H1 (cell line): Measurements from ENCODE around the gene PCBD1. TPM values are rescaled to one million over a fixed set of nuclear protein-coding genes. Genes with fewer than 3 reads are reported as not detected.

Source experiments
- CTCF ChIA-PET: fragments of 300-600 bp; sonication (Branson Sonifier 250); formaldehyde crosslinking; loops from one replicate; lab custom pipeline; 2021; ENCODE audit not compliant: partially characterized antibody; lab: Charles Lee
- POLR2A ChIA-PET: fragments of 300-600 bp; sonication (Branson Sonifier 250); formaldehyde crosslinking; loops from one replicate; lab custom pipeline; 2021; ENCODE audit warnings: inconsistent platforms; ENCODE audit not compliant: partially characterized antibody; lab: Charles Lee
- DNase-seq, 2 experiments: peaks; one replicate each; pipeline versions ENCODE4 v3.0.0 to v3.0.0-alpha.2; 2010 to 2022; ENCODE audit warnings: low spot score in 2 of 2, low read depth in 1 of 2, mixed read lengths in 1 of 2
- FAIRE-seq: peaks from 2 replicates; lab custom pipeline; 2011; peaks lifted over from hg19 to GRCh38; lab: Jason Lieb, UNC
- H2AFZ ChIP-seq: 2 replicates; pipeline ENCODE4 v1.8.1; 2012; ENCODE audit warnings: low read length, inconsistent platforms
- H2AK5ac ChIP-seq: 2 replicates; pipeline ENCODE4 v1.6.1; 2013; ENCODE audit warnings: low read depth, low read length
- H2BK120ac ChIP-seq: replicated peaks from 2 replicates; pipeline ENCODE3; 2013; ENCODE audit warnings: low read depth, low read length, inconsistent platforms
- H2BK12ac ChIP-seq: 2 replicates; pipeline ENCODE4 v1.6.1; 2013; ENCODE audit warnings: low read depth, low read length
- H2BK15ac ChIP-seq: 2 replicates; pipeline ENCODE4 v1.6.1; 2013; ENCODE audit warnings: low read length
- H2BK20ac ChIP-seq: 2 replicates; pipeline ENCODE4 v1.6.1; 2013; ENCODE audit warnings: low read length
- H2BK5ac ChIP-seq: 2 replicates; pipeline ENCODE4 v1.6.1; 2013; ENCODE audit warnings: low read depth, low read length
- H3K14ac ChIP-seq: 2 replicates; pipeline ENCODE4 v1.6.1; 2013; ENCODE audit warnings: inconsistent platforms; ENCODE audit not compliant: insufficient read length
- H3K18ac ChIP-seq: 2 replicates; pipeline ENCODE4 v1.6.1; 2013; ENCODE audit warnings: low read length; ENCODE audit errors: extremely low read depth
- H3K23ac ChIP-seq: 2 replicates; pipeline ENCODE4 v1.6.1; 2013; ENCODE audit warnings: inconsistent platforms; ENCODE audit not compliant: insufficient read length
- H3K23me2 ChIP-seq: 2 replicates; pipeline ENCODE4 v1.6.1; 2013; ENCODE audit warnings: low read depth, low read length
- H3K27ac ChIP-seq: 2 replicates; pipeline ENCODE4 v1.6.1; 2011; ENCODE audit warnings: low read depth, low read length, inconsistent platforms
- H3K27me3 ChIP-seq, 4 experiments: replicated peaks in 1 of 4; 1 replicate in 1 of 4; 2 replicates in 3 of 4; pipeline versions ENCODE4 v1.6.1 to v1.8.1; 2011 to 2013; ENCODE audit warnings: low read length in 3 of 4, mild to moderate bottlenecking in 3 of 4, inconsistent platforms in 2 of 4, mixed read lengths in 2 of 4, moderate library complexity in 1 of 4; ENCODE audit not compliant: control insufficient read depth in 3 of 4, insufficient read depth in 3 of 4; ENCODE audit errors: extremely low read depth in 1 of 4
- H3K36me3 ChIP-seq, 4 experiments: 2 replicates each; pipeline versions ENCODE4 v1.6.1 to v1.8.1; 2011 to 2013; ENCODE audit warnings: mild to moderate bottlenecking in 4 of 4, low read length in 3 of 4, moderate library complexity in 2 of 4, control low read depth in 1 of 4, inconsistent platforms in 1 of 4; ENCODE audit not compliant: insufficient read depth in 4 of 4, control insufficient read depth in 2 of 4
- H3K4ac ChIP-seq: replicated peaks from 2 replicates; pipeline ENCODE3; 2013; ENCODE audit warnings: low read length, low read depth, mixed read lengths, inconsistent platforms; ENCODE audit not compliant: insufficient read length
- H3K4me1 ChIP-seq, 4 experiments: replicated peaks in 1 of 4; 1 replicate in 1 of 4; 2 replicates in 3 of 4; pipeline versions ENCODE4 v1.6.1 to v1.8.1; 2011 to 2013; ENCODE audit warnings: low read length in 3 of 4, inconsistent platforms in 2 of 4, mixed read lengths in 1 of 4; ENCODE audit not compliant: insufficient read depth in 4 of 4, control insufficient read depth in 3 of 4
- H3K4me2 ChIP-seq, 2 experiments: 2 replicates each; pipeline versions ENCODE4 v1.6.1 to v1.8.1; 2011 to 2013; ENCODE audit warnings: low read depth in 2 of 2, low read length in 2 of 2, control low read depth in 1 of 2, inconsistent platforms in 1 of 2, mild to moderate bottlenecking in 1 of 2; ENCODE audit not compliant: insufficient read depth in 1 of 2
- H3K4me3 ChIP-seq, 4 experiments: fragments of 200-600, 300-600 bp in 1 of 4; sonication (generic), shearing (Covaris generic), sonication (Bioruptor Twin) in 1 of 4; 2 replicates each; pipeline versions ENCODE4 v1.5.1 to v1.8.1; 2011 to 2016; ENCODE audit warnings: low read length in 4 of 4, low read depth in 3 of 4, control low read depth in 2 of 4, inconsistent platforms in 2 of 4, mild to moderate bottlenecking in 2 of 4, mixed read lengths in 1 of 4, moderate library complexity in 1 of 4; ENCODE audit not compliant: insufficient read depth in 2 of 4; ENCODE audit errors: extremely low read depth in 1 of 4
- H3K56ac ChIP-seq: replicated peaks from 2 replicates; pipeline ENCODE3; 2013; ENCODE audit warnings: low read depth, mild to moderate bottlenecking, mixed read lengths, low read length, inconsistent platforms; ENCODE audit not compliant: insufficient read length
- H3K79me1 ChIP-seq: 2 replicates; pipeline ENCODE4 v1.6.1; 2013; ENCODE audit warnings: low read depth, low read length, control low read depth
- H3K79me2 ChIP-seq, 2 experiments: 2 replicates each; pipeline versions ENCODE4 v1.6.1 to v1.8.1; 2012 to 2013; ENCODE audit warnings: low read length in 2 of 2, mild to moderate bottlenecking in 2 of 2, inconsistent platforms in 1 of 2; ENCODE audit not compliant: insufficient read depth in 2 of 2, control insufficient read depth in 1 of 2
- H3K9ac ChIP-seq, 4 experiments: replicated peaks in 1 of 4; 1 replicate in 1 of 4; 2 replicates in 3 of 4; pipeline versions ENCODE4 v1.6.1 to v1.8.1; 2011 to 2013; ENCODE audit warnings: low read depth in 3 of 4, low read length in 3 of 4, control low read depth in 2 of 4, mild to moderate bottlenecking in 2 of 4, moderate library complexity in 2 of 4, inconsistent platforms in 1 of 4; ENCODE audit errors: extremely low read depth in 1 of 4
- H3K9me3 ChIP-seq, 2 experiments: 2 replicates each; pipeline versions ENCODE4 v1.6.1 to v1.8.1; 2012 to 2013; ENCODE audit warnings: mild to moderate bottlenecking in 2 of 2, moderate library complexity in 2 of 2, control low read depth in 1 of 2, inconsistent platforms in 1 of 2, low read depth in 1 of 2, low read length in 1 of 2, mixed read lengths in 1 of 2; ENCODE audit not compliant: insufficient read depth in 2 of 2
- H4K20me1 ChIP-seq, 2 experiments: replicated peaks in 1 of 2; 2 replicates each; pipeline versions ENCODE3 to v1.8.1; 2011 to 2013; ENCODE audit warnings: inconsistent platforms in 2 of 2, low read length in 2 of 2, mild to moderate bottlenecking in 1 of 2; ENCODE audit not compliant: insufficient read depth in 2 of 2, control insufficient read depth in 1 of 2
- H4K5ac ChIP-seq: 2 replicates; pipeline ENCODE4 v1.6.1; 2013; ENCODE audit warnings: low read length, low read depth, mixed read lengths, inconsistent platforms; ENCODE audit not compliant: insufficient read length
- H4K8ac ChIP-seq: 2 replicates; pipeline ENCODE4 v1.8.0; 2013; ENCODE audit warnings: mild to moderate bottlenecking, moderate library complexity, low read length, inconsistent platforms; ENCODE audit not compliant: insufficient read depth; ENCODE audit errors: extremely low read depth
- H4K91ac ChIP-seq: replicated peaks from 2 replicates; pipeline ENCODE3; 2013; ENCODE audit warnings: low read length, mixed read lengths, inconsistent platforms; ENCODE audit not compliant: insufficient read length
- BACH1 ChIP-seq: IDR thresholded peaks from 2 replicates; pipeline ENCODE4 v1.6.1; 2012; ENCODE audit warnings: low read length, improper control_type of control experiment
- FOSL1 ChIP-seq: IDR thresholded peaks from 2 replicates; pipeline ENCODE4 v1.6.1; 2011; ENCODE audit warnings: mild to moderate bottlenecking, low read depth, low read length, moderate library complexity; ENCODE audit not compliant: insufficient read depth
- RAD21 ChIP-seq, 2 experiments: IDR thresholded peaks in 1 of 2; conservative IDR thresholded peaks in 1 of 2; 2 replicates each; pipeline ENCODE4 v1.6.1; 2011; ENCODE audit warnings: low read depth in 2 of 2, low read length in 2 of 2, improper control_type of control experiment in 1 of 2, inconsistent platforms in 1 of 2, mild to moderate bottlenecking in 1 of 2, moderate library complexity in 1 of 2
- RBBP5 ChIP-seq: IDR thresholded peaks from 2 replicates; pipeline ENCODE4 v1.7.1; 2012; ENCODE audit warnings: low read depth, mild to moderate bottlenecking, inconsistent platforms, low read length, moderate library complexity, borderline replicate concordance
- TAF7 ChIP-seq: optimal IDR thresholded peaks from 2 replicates; pipeline ENCODE3; 2011; ENCODE audit warnings: low read depth, mild to moderate bottlenecking, inconsistent platforms, low read length, moderate library complexity, borderline replicate concordance
- TBP ChIP-seq: IDR thresholded peaks from 2 replicates; pipeline ENCODE4 v1.6.1; 2011; ENCODE audit warnings: low read depth, low read length, improper control_type of control experiment
- TEAD4 ChIP-seq: IDR thresholded peaks from 2 replicates; pipeline ENCODE4 v1.6.1; 2012; ENCODE audit warnings: low read depth, low read length, inconsistent platforms, mixed read lengths
- WGBS, 2 experiments: shearing (Covaris generic) in 1 of 2; methylation state at CpG; one replicate each; pipeline versions ENCODE4 v1.1.6 to v1.1.7; 2013 to 2015; ENCODE audit warnings: low lambda C conversion rate in 2 of 2, mixed read lengths in 2 of 2, inconsistent platforms in 1 of 2, low coverage in 1 of 2, missing lambda C conversion rate in 1 of 2; ENCODE audit not compliant: insufficient replicate concordance in 2 of 2, insufficient coverage in 1 of 2, insufficient read length in 1 of 2; ENCODE audit errors: extremely low coverage in 1 of 2, missing lambda C conversion rate in 1 of 2; 5-methylcytosine and 5-hydroxymethylcytosine counted together
- polyA plus RNA-seq, 7 experiments: library from polyadenylated mRNA; depleted of rRNA in 3 of 7; stranded (reverse) in 5 of 7; unstranded in 2 of 7; fragments of >200 nt in 5 of 7; fragments of 200-250 nt in 2 of 7; gene quantifications; 1 replicate in 5 of 7; 2 replicates in 1 of 7; 4 replicates in 1 of 7; pipeline versions ENCODE4 v1.2.1 to v1.2.3, GENCODE V29; 2011 to 2013; ENCODE audit warnings: missing spikeins in 2 of 7, mixed read lengths in 2 of 7
- total RNA-seq: library from RNA; stranded (reverse); fragmentation: NEBNext Ultra II Directional; extraction: Animal tissue kit (Norgen Biotek cat#: 25700); gene quantifications from 2 replicates; pipeline ENCODE4 v1.2.1, GENCODE V29; 2021

The PCBD1 gene
- total and polyA plus RNA-seq, 2 of the 8 experiments (the other 6 are each of a cell fraction or from before 2014, with no cell fraction given), result 46.5 to 55.0 TPM

DNA sequence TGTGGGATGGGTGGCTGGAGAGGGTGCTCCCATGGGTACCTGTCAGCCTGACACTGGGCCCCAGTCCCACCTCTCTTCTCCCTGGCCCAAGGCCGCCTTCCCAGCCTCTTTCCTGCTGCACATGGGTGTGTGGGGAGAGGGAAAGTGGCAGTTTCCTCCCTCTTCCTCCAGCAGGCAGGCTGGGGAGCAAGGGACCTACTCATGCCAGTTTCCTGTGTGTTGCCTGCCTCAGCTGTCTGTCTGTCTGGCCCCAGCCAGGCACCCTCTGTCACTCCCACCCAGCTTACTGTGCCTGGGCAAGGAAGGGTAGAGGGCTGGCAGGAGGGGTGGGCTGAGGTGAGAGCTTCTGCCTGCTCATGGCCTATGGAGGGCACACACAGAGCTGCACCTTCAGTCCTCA is 46.3 kb upstream of the PCBD1 start:
- POLR2A ChIA-PET, result interaction anchor here (0.5 kb wide), 1 partner anchor 47 kb away, joined by 4 read pairs; no protein-coding TSS in a partner anchor
- H4K5ac ChIP-seq, result no peak overlapping the region
- 71% methylated on average over 1 of the region's 1 CpG; no CpG with 5 or more reads in 1 of the 2 experiments for WGBS, 2 experiments
- TF ChIP-seq FOSL1, result no peak
- no peak for TF ChIP-seq TEAD4
- TF ChIP-seq RAD21 (IDR thresholded peaks at IDR 0.05 in 1 of 2, conservative IDR thresholded peaks at IDR 0.05 in 1 of 2; ENCODE audit: low read depth in 2 of 2, low read length in 2 of 2), result no peak
- TF ChIP-seq TAF7, result no peak
- TF ChIP-seq TBP, result no peak
- TF ChIP-seq BACH1, result no peak
- TF ChIP-seq RBBP5, result no peak

More for the DNA sequence above, 46.3 kb upstream of the PCBD1 start:
- Histone ChIP-seq H2BK120ac (no peak overlapping the region), H3K4me2 (no peak overlapping the region), H3K79me2 (no peaks in the 10 kb centered on the region), H3K4me3 (no peak overlapping the region), H2AK5ac (no peak overlapping the region), H3K9me3 (no peaks in the 10 kb centered on the region), H3K23me2 (no peaks in the 10 kb centered on the region), H4K20me1 (no peaks in the 10 kb centered on the region), H3K36me3 (no peaks in the 10 kb centered on the region), H3K27me3 (no peaks in the 10 kb centered on the region; a peak in 1 of 7 replicates), H3K4ac (no peak overlapping the region), H3K14ac (no peak overlapping the region), H3K56ac (no peak overlapping the region), H2BK20ac (no peak overlapping the region), H3K4me1 (no peaks in the 10 kb centered on the region), H3K18ac (no peak overlapping the region), H3K23ac (no peak overlapping the region), H3K79me1 (no peaks in the 10 kb centered on the region), H4K91ac (no peak overlapping the region), H4K8ac (no peak overlapping the region), H2BK12ac (no peak overlapping the region), H3K27ac (peak overlapping the region; percentile 36; the same call in 1 of the 2 replicates), H2BK15ac (no peak overlapping the region), H2AFZ (no peak overlapping the region), H2BK5ac (no peak overlapping the region; the same call in 1 of the 2 replicates), H3K9ac (no peak overlapping the region)
- CTCF ChIA-PET, result interaction anchor here (3.8 to 5.0 kb wide), 2 partner anchors 9 to 31 kb away, joined by 13 to 34 read pairs; no protein-coding TSS in a partner anchor
- FAIRE-seq, result no peak
- no peak for DNase-seq
